Activated CD8-positive, alpha-beta memory T cell treated with anti-CD3 and anti-CD28 coated beads for 24 hours (primary cell): Measurements from ENCODE around the gene LIMK2.
"Not testable (repeated sequence)": the region's sequence is repeated elsewhere in the genome, so short reads cannot be mapped to it uniquely, and the experiment has no call there.

Experiments
- DNase-seq: peaks from one replicate; pipeline ENCODE4 v3.0.0-alpha.2; 2020

LIMK2 gene

GRCh38 chr22:31244943-31245451 is 32.9 kb downstream of the LIMK2 start:
- DNase-seq, result no peak

- not testable (repeated sequence) for DNase-seq
These were observed 33.9 kb downstream of the LIMK2 start for GRCh38 chr22:31245998-31246397.

- DNase-seq, result no peak
These were observed 34.6 kb downstream of the LIMK2 start for GRCh38 chr22:31246687-31247086.

GRCh38 chr22:31247726-31248125 is 35.6 kb downstream of the LIMK2 start:
- no peak for DNase-seq

- peak; percentile 76 for DNase-seq
These were observed 36.1 kb downstream of the LIMK2 start for GRCh38 chr22:31248138-31248745.

- no peak for DNase-seq
These were observed 37.2 kb downstream of the LIMK2 start for GRCh38 chr22:31248965-31249958.

GRCh38 chr22:31250740-31251600 is 38.9 kb downstream of the LIMK2 start:
- DNase-seq, result no peak

- DNase-seq, result no peak
These were observed 41.9 kb downstream of the LIMK2 start for GRCh38 chr22:31253949-31254348.

GRCh38 chr22:31259798-31260473 is 47.8 kb downstream of the LIMK2 start:
- no peak for DNase-seq

- DNase-seq, result no peak
These were observed 48.4 kb downstream of the LIMK2 start for GRCh38 chr22:31260474-31260856.

- no peak for DNase-seq
These were observed 50.4 kb downstream of the LIMK2 start for GRCh38 chr22:31262312-31263133.

- DNase-seq, result no peak
These were observed 52.0 kb downstream of the LIMK2 start for GRCh38 chr22:31263896-31264640.

GRCh38 chr22:31268281-31268680 is 56.2 kb downstream of the LIMK2 start:
- no peak for DNase-seq

- no peak for DNase-seq
These were observed 57.9 kb downstream of the LIMK2 start for GRCh38 chr22:31269892-31270579.

- DNase-seq, result no peak
These were observed 58.9 kb downstream of the LIMK2 start for GRCh38 chr22:31271026-31271425.

GRCh38 chr22:31271485-31271884 is 59.4 kb downstream of the LIMK2 start:
- no peak for DNase-seq

GRCh38 chr22:31272522-31273446 is 60.7 kb downstream of the LIMK2 start:
- no peak for DNase-seq

- no peak for DNase-seq
These were observed 61.9 kb downstream of the LIMK2 start for GRCh38 chr22:31274017-31274416.

- no peak for DNase-seq
These were observed 62.9 kb downstream of the LIMK2 start for GRCh38 chr22:31275018-31275417.
